ENCODE data around the gene AKIP1.
"Not testable (repeated sequence)": the region's sequence is repeated elsewhere in the genome, so short reads cannot be mapped to it uniquely, and the experiment has no call there.

AKIP1 gene

GRCh38 chr11:8917157-8917825 lies 6.3 kb downstream of the AKIP1 start:
- peak; percentile 78 for DNase-seq (ENCODE audit: low spot score)

- DNase-seq (ENCODE audit: low spot score) = no peak
These were observed 11.7 kb downstream of the AKIP1 start for GRCh38 chr11:8922691-8923090.

- no peak for DNase-seq (ENCODE audit: low spot score)
These were observed 14.7 kb downstream of the AKIP1 start for GRCh38 chr11:8925711-8926110.

- no peak for DNase-seq (ENCODE audit: low spot score)
These were observed 15.2 kb downstream of the AKIP1 start for GRCh38 chr11:8926236-8926635.

- no peak for DNase-seq (ENCODE audit: low spot score)
These were observed 16.2 kb downstream of the AKIP1 start for GRCh38 chr11:8927233-8927632.

GRCh38 chr11:8928205-8928604 lies 17.2 kb downstream of the AKIP1 start:
- DNase-seq (ENCODE audit: low spot score) = no peak

- no peak for DNase-seq (ENCODE audit: low spot score)
These were observed 18.1 kb downstream of the AKIP1 start for GRCh38 chr11:8928981-8929615.

GRCh38 chr11:8930456-8931175 lies 19.6 kb downstream of the AKIP1 start:
- DNase-seq (ENCODE audit: low spot score) = no peak

- no peak for DNase-seq (ENCODE audit: low spot score)
These were observed 21.7 kb downstream of the AKIP1 start, which contains the start of gene C11orf16 for GRCh38 chr11:8932564-8933180. C11orf16 (minus strand) TSS chr11:8932947; CDS start chr11:8932308, 639 bp downstream.

GRCh38 chr11:8933931-8934330 lies 22.9 kb downstream of the AKIP1 start:
- no peak for DNase-seq (ENCODE audit: low spot score)

GRCh38 chr11:8934742-8935488 lies 23.9 kb downstream of the AKIP1 start:
- no peak for DNase-seq (ENCODE audit: low spot score)

- DNase-seq (ENCODE audit: low spot score) = not testable (repeated sequence)
These were observed 24.8 kb downstream of the AKIP1 start for GRCh38 chr11:8935789-8936188.

GRCh38 chr11:8937159-8937558 lies 26.2 kb downstream of the AKIP1 start:
- no peak for DNase-seq (ENCODE audit: low spot score)

GRCh38 chr11:8937659-8938058 lies 26.7 kb downstream of the AKIP1 start:
- DNase-seq (ENCODE audit: low spot score) = no peak

- no peak for DNase-seq (ENCODE audit: low spot score)
These were observed 30.5 kb downstream of the AKIP1 start for GRCh38 chr11:8941341-8942103.

GRCh38 chr11:8942518-8943066 lies 31.6 kb downstream of the AKIP1 start, which contains the start of gene ASCL3:
ASCL3 (minus strand) TSS chr11:8943016; CDS start chr11:8938161, 4,855 bp downstream.
- DNase-seq (ENCODE audit: low spot score) = no peak

GRCh38 chr11:8947230-8947943 lies 36.4 kb downstream of the AKIP1 start:
- DNase-seq (ENCODE audit: low spot score) = no peak

GRCh38 chr11:8948886-8949285 lies 37.9 kb downstream of the AKIP1 start:
- DNase-seq (ENCODE audit: low spot score) = no peak

GRCh38 chr11:8956860-8957259 lies 45.9 kb downstream of the AKIP1 start:
- DNase-seq (ENCODE audit: low spot score) = no peak

GRCh38 chr11:8959546-8960166 lies 48.7 kb downstream of the AKIP1 start:
- no peak for DNase-seq (ENCODE audit: low spot score)

All from left forelimb (tissue), 1 donor.